Raji (cell line): ENCODE data around the gene TRIM2.

Experiments
- POLR2A ChIP-seq: IDR thresholded peaks from 2 replicates; pipeline ENCODE4 v1.6.1; 2011; ENCODE audit warnings: low read depth, low read length, control low read depth; ENCODE audit not compliant: insufficient read depth

Gene TRIM2

GRCh38 chr4:153342751-153343552 lies 138.7 kb downstream of the TRIM2 start:
- no peak for TF ChIP-seq POLR2A

GRCh38 chr4:153344131-153345011 lies 140.1 kb downstream of the TRIM2 start, which contains the start of gene MND1:
MND1 (plus strand) TSS chr4:153344688; CDS start chr4:153344738, 50 bp downstream.
- peak; percentile 76 for TF ChIP-seq POLR2A

GRCh38 chr4:153345012-153345981 lies 141.1 kb downstream of the TRIM2 start:
- TF ChIP-seq POLR2A = peak; percentile 71

- TF ChIP-seq POLR2A = no peak
These were observed 141.8 kb downstream of the TRIM2 start for GRCh38 chr4:153346031-153346430.

- no peak; the same call in 1 of the 2 replicates for TF ChIP-seq POLR2A
These were observed 142.3 kb downstream of the TRIM2 start for GRCh38 chr4:153346563-153346962.

GRCh38 chr4:153347117-153347516 lies 142.9 kb downstream of the TRIM2 start:
- TF ChIP-seq POLR2A = peak; percentile 63

GRCh38 chr4:153348006-153348405 lies 143.8 kb downstream of the TRIM2 start:
- no peak for TF ChIP-seq POLR2A

- no peak for TF ChIP-seq POLR2A
These were observed 145.1 kb downstream of the TRIM2 start for GRCh38 chr4:153349206-153349805.

- TF ChIP-seq POLR2A = no peak
These were observed 157.9 kb downstream of the TRIM2 start for GRCh38 chr4:153362184-153362583.

- TF ChIP-seq POLR2A = no peak
These were observed 159.8 kb downstream of the TRIM2 start for GRCh38 chr4:153364061-153364460.

GRCh38 chr4:153365003-153365402 lies 160.8 kb downstream of the TRIM2 start:
- no peak for TF ChIP-seq POLR2A

GRCh38 chr4:153366486-153366885 lies 162.2 kb downstream of the TRIM2 start:
- no peak for TF ChIP-seq POLR2A

- TF ChIP-seq POLR2A = no peak
These were observed 162.8 kb downstream of the TRIM2 start for GRCh38 chr4:153367092-153367491.

- no peak for TF ChIP-seq POLR2A
These were observed 164.8 kb downstream of the TRIM2 start for GRCh38 chr4:153369021-153369420.
